WTC11 (cell line): ENCODE measurements around the gene UBB. TPM values are rescaled to one million over a fixed set of nuclear protein-coding genes. Genes with fewer than 3 reads are reported as not detected.

ENCODE experiments used
- ATAC-seq: fragments of 200-7000 bp; cut with Tn5 transposase; 2 replicates; pipeline ENCODE4 v1.10.0; 2021; ENCODE audit warnings: mild to moderate bottlenecking, moderate library complexity
- CTCF ChIA-PET: fragments of 300-600 bp; sonication (Branson Sonifier 250); formaldehyde crosslinking; loops from one replicate; lab custom pipeline; 2021; ENCODE audit warnings: antibody characterized with exemption; lab: Charles Lee
- POLR2A ChIA-PET: fragments of 350-600 bp; sonication (Branson Sonifier 250); formaldehyde crosslinking; loops from one replicate; lab custom pipeline; 2021; ENCODE audit warnings: antibody characterized with exemption; lab: Charles Lee
- DNase-seq: peaks from one replicate; pipeline ENCODE4 v3.0.0; 2021; ENCODE audit warnings: low spot score
- H3K27ac Mint-ChIP-seq: 2 replicates; pipeline ENCODE4 v1.8.0; 2021; ENCODE audit warnings: mixed read lengths
- H3K27me3 Mint-ChIP-seq: 2 replicates; pipeline ENCODE4 v1.8.0; 2021; ENCODE audit warnings: low read depth, mild to moderate bottlenecking, moderate library complexity, mixed read lengths
- H3K36me3 Mint-ChIP-seq: 2 replicates; pipeline ENCODE4 v1.8.0; 2021; ENCODE audit warnings: mixed read lengths
- H3K4me1 Mint-ChIP-seq: 2 replicates; pipeline ENCODE4 v1.8.0; 2022; ENCODE audit warnings: mixed read lengths
- H3K4me3 Mint-ChIP-seq: 2 replicates; pipeline ENCODE4 v1.8.0; 2021; ENCODE audit warnings: mild to moderate bottlenecking, moderate library complexity, mixed read lengths
- H3K9me3 Mint-ChIP-seq: 2 replicates; pipeline ENCODE4 v1.8.0; 2021; ENCODE audit warnings: mixed read lengths
- ARID4B ChIP-seq: sonication (generic); formaldehyde crosslinking; IDR thresholded peaks from 2 replicates; pipeline ENCODE4 v1.8.0; 2023; ENCODE audit warnings: missing genetic modification reagents, mild to moderate bottlenecking, borderline replicate concordance
- ATF3 ChIP-seq: sonication (generic); formaldehyde crosslinking; conservative IDR thresholded peaks from 2 replicates; pipeline ENCODE4 v1.8.1; 2022; ENCODE audit warnings: mild to moderate bottlenecking, missing genetic modification reagents
- ELF4 ChIP-seq: sonication (generic); formaldehyde crosslinking; IDR thresholded peaks from 2 replicates; pipeline ENCODE4 v1.8.1; 2022; ENCODE audit warnings: low read depth, mild to moderate bottlenecking, moderate library complexity, missing genetic modification reagents
- FOXP1 ChIP-seq: sonication (generic); formaldehyde crosslinking; IDR thresholded peaks from 2 replicates; pipeline ENCODE4 v1.8.0; 2022; ENCODE audit warnings: missing genetic modification reagents, mild to moderate bottlenecking, moderate library complexity, borderline replicate concordance
- HMGA2 ChIP-seq: fragments of 250-450 bp; sonication (Bioruptor Pico); IDR thresholded peaks from 2 replicates; pipeline ENCODE4 v1.4.0; 2021; ENCODE audit warnings: mild to moderate bottlenecking, moderate library complexity
- HMGXB4 ChIP-seq: sonication (generic); formaldehyde crosslinking; IDR thresholded peaks from 2 replicates; pipeline ENCODE4 v1.8.1; 2023; ENCODE audit warnings: mild to moderate bottlenecking, moderate library complexity, missing genetic modification reagents
- MAX ChIP-seq: sonication (generic); formaldehyde crosslinking; IDR thresholded peaks from 2 replicates; pipeline ENCODE4 v1.8.0; 2022; ENCODE audit warnings: mild to moderate bottlenecking, missing genetic modification reagents
- PREB ChIP-seq: sonication (generic); formaldehyde crosslinking; IDR thresholded peaks from 2 replicates; pipeline ENCODE4 v1.8.1; 2022; ENCODE audit warnings: mild to moderate bottlenecking, missing genetic modification reagents, moderate library complexity, borderline replicate concordance
- RELA ChIP-seq: sonication (generic); formaldehyde crosslinking; IDR thresholded peaks from 2 replicates; pipeline ENCODE4 v1.8.1; 2022; ENCODE audit warnings: missing genetic modification reagents, mild to moderate bottlenecking, borderline replicate concordance
- SP1 ChIP-seq: sonication (generic); formaldehyde crosslinking; conservative IDR thresholded peaks from 2 replicates; pipeline ENCODE4 v1.8.1; 2022; ENCODE audit warnings: missing genetic modification reagents
- USF1 ChIP-seq: sonication (generic); formaldehyde crosslinking; IDR thresholded peaks from 2 replicates; pipeline ENCODE4 v1.8.0; 2022; ENCODE audit warnings: mild to moderate bottlenecking, missing genetic modification reagents
- ZNF232 ChIP-seq: sonication (generic); formaldehyde crosslinking; IDR thresholded peaks from 2 replicates; pipeline ENCODE4 v1.8.0; 2022; ENCODE audit warnings: mild to moderate bottlenecking, missing genetic modification reagents
- ZNF263 ChIP-seq: sonication (generic); formaldehyde crosslinking; IDR thresholded peaks from 2 replicates; pipeline ENCODE4 v1.8.1; 2022; ENCODE audit warnings: low read depth, mild to moderate bottlenecking, moderate library complexity, missing genetic modification reagents
- ZNF416 ChIP-seq: fragments of 250-450 bp; sonication (Bioruptor Pico); IDR thresholded peaks from 2 replicates; pipeline ENCODE4 v1.9.0; 2021; ENCODE audit warnings: mild to moderate bottlenecking, inconsistent platforms
- total RNA-seq: library from RNA; stranded (reverse); gene quantifications from 3 replicates; pipeline ENCODE4 v1.2.3, GENCODE V29; 2021
- TF ChIP-seq, protein P1 (sequence below): sonication (generic); formaldehyde crosslinking; IDR thresholded peaks from 2 replicates; pipeline ENCODE4 v1.8.1; 2022; ENCODE audit warnings: missing genetic modification reagents, borderline replicate concordance
- TF ChIP-seq, protein P2 (sequence below): fragments of 250-450 bp; sonication (Bioruptor Pico); IDR thresholded peaks from 2 replicates; pipeline ENCODE4 v2.1.2; 2022; ENCODE audit warnings: mild to moderate bottlenecking, moderate library complexity
- TF ChIP-seq, protein P3 (sequence below): fragments of 250-450 bp; sonication (Bioruptor Pico); IDR thresholded peaks from 2 replicates; pipeline ENCODE4 v1.9.0; 2021; ENCODE audit warnings: moderate library complexity, mild to moderate bottlenecking, inconsistent platforms, borderline replicate concordance

Gene UBB
- total RNA-seq, 1 experiment from 2014 or later = 1,216 TPM

DNA sequence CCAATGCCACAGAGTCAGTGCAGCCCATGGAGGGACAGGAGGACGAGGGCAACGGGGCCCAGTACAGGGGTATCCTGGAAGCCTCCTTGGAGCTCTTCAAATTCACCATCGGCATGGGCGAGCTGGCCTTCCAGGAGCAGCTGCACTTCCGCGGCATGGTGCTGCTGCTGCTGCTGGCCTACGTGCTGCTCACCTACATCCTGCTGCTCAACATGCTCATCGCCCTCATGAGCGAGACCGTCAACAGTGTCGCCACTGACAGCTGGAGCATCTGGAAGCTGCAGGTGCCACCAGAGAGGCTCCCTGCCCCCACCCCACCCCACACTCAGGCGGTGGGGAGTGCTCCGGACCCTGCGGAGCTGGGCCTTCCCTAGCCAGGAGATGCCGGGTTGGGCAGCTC lies 51.1 kb downstream of the UBB start:
- Mint-ChIP-seq H3K27ac (no peak overlapping the region), H3K4me3 (no peak overlapping the region), H3K36me3 (no peaks in the 10 kb centered on the region), H3K9me3 (no peaks in the 10 kb centered on the region), H3K27me3 (peaks cover 7% of the 10 kb centered on the region), H3K4me1 (peaks cover 18% of the 10 kb centered on the region)
- ChIA-PET POLR2A (interaction anchor here (0.6 to 1.1 kb wide), 2 partner anchors 11 to 21 kb away, joined by 4 to 6 read pairs; no protein-coding TSS in a partner anchor), CTCF (interaction anchor here (0.6 to 1.0 kb wide), 6 partner anchors 17 to 224 kb away, joined by 3 to 4 read pairs (median 3); partner anchors contain the start of gene TRPV2)
- DNase-seq = no peak
- no peak for TF ChIP-seq HMGXB4
- no peak for TF ChIP-seq ZNF263 (CRISPR knock-in tag)
- TF ChIP-seq ATF3 (CRISPR knock-in tag) = no peak
- no peak for TF ChIP-seq ARID4B (CRISPR knock-in tag)
- TF ChIP-seq ELF4 (CRISPR knock-in tag) = no peak
- TF ChIP-seq, protein P1, sequence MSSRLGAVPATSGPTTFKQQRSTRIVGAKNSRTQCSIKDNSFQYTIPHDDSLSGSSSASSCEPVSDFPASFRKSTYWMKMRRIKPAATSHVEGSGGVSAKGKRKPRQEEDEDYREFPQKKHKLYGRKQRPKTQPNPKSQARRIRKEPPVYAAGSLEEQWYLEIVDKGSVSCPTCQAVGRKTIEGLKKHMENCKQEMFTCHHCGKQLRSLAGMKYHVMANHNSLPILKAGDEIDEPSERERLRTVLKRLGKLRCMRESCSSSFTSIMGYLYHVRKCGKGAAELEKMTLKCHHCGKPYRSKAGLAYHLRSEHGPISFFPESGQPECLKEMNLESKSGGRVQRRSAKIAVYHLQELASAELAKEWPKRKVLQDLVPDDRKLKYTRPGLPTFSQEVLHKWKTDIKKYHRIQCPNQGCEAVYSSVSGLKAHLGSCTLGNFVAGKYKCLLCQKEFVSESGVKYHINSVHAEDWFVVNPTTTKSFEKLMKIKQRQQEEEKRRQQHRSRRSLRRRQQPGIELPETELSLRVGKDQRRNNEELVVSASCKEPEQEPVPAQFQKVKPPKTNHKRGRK (CRISPR knock-in tag) = no peak
- TF ChIP-seq MAX (CRISPR knock-in tag) = no peak
- no peak for TF ChIP-seq ZNF232
- no peak for TF ChIP-seq USF1
- TF ChIP-seq, protein P2, sequence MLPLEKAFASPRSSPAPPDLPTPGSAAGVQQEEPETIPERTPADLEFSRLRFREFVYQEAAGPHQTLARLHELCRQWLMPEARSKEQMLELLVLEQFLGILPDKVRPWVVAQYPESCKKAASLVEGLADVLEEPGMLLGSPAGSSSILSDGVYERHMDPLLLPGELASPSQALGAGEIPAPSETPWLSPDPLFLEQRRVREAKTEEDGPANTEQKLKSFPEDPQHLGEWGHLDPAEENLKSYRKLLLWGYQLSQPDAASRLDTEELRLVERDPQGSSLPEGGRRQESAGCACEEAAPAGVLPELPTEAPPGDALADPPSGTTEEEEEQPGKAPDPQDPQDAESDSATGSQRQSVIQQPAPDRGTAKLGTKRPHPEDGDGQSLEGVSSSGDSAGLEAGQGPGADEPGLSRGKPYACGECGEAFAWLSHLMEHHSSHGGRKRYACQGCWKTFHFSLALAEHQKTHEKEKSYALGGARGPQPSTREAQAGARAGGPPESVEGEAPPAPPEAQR (CRISPR knock-in tag) = no peak
- TF ChIP-seq HMGA2 (CRISPR knock-in tag) = no peak
- no peak for TF ChIP-seq SP1
- no peak for TF ChIP-seq FOXP1
- no peak for TF ChIP-seq ZNF416 (CRISPR knock-in tag)
- TF ChIP-seq, protein P3, sequence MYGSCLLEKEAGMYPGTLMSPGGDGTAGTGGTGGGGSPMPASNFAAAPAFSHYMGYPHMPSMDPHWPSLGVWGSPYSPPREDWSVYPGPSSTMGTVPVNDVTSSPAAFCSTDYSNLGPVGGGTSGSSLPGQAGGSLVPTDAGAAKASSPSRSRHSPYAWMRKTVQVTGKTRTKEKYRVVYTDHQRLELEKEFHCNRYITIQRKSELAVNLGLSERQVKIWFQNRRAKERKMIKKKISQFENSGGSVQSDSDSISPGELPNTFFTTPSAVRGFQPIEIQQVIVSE (CRISPR knock-in tag) = no peak
- TF ChIP-seq RELA (CRISPR knock-in tag) = no peak
- no peak for TF ChIP-seq PREB
- no peak for ATAC-seq
